Muscle of leg (tissue), 11 donors: Measurements from ENCODE around the gene SLC7A10. TPM values are rescaled to one million over a fixed set of nuclear protein-coding genes. Genes with fewer than 3 reads are reported as not detected.

Source experiments
- DNase-seq: peaks from one replicate; pipeline ENCODE4 v3.0.0; 2013
- H3K27ac ChIP-seq: one replicate; pipeline ENCODE4 v1.5.1; 2013; ENCODE audit warnings: mild to moderate bottlenecking, low read length, control low read depth
- H3K27me3 ChIP-seq: one replicate; pipeline ENCODE4 v1.6.1; 2013; ENCODE audit warnings: low read length; ENCODE audit not compliant: control insufficient read depth, insufficient read depth
- H3K36me3 ChIP-seq: one replicate; pipeline ENCODE4 v1.6.1; 2013; ENCODE audit warnings: low read length; ENCODE audit not compliant: control insufficient read depth, insufficient read depth
- H3K4me1 ChIP-seq: one replicate; pipeline ENCODE4 v1.6.1; 2013; ENCODE audit warnings: low read length; ENCODE audit not compliant: control insufficient read depth, insufficient read depth
- H3K4me3 ChIP-seq: one replicate; pipeline ENCODE4 v1.5.1; 2013; ENCODE audit warnings: low read length, control low read depth
- H3K9me3 ChIP-seq: replicated peaks from 2 replicates; pipeline ENCODE4 v1.6.1; 2013; ENCODE audit warnings: low read depth, low read length; ENCODE audit not compliant: control insufficient read depth
- WGBS: methylation state at CpG from one replicate; pipeline ENCODE4 v1.1.5; 2013; ENCODE audit warnings: missing lambda C conversion rate; ENCODE audit not compliant: insufficient coverage; 5-methylcytosine and 5-hydroxymethylcytosine counted together
- polyA plus RNA-seq, 8 donors: library from polyadenylated mRNA; unstranded; fragments of 120-200 nt; gene quantifications; one replicate each; pipeline versions ENCODE4 v1.2.1 to v1.2.3, GENCODE V29; 2013; ENCODE audit warnings: inconsistent platforms in 1 of 8, low replicate concordance in 1 of 8; ENCODE audit not compliant: insufficient read length in 8 of 8, insufficient read depth in 1 of 8
- total RNA-seq: library from RNA; stranded (reverse); fragments of 120-200 nt; gene quantifications from one replicate; pipeline ENCODE4 v1.2.4, GENCODE V29; 2013

Gene SLC7A10
- total and polyA plus RNA-seq, 9 donors, result 4.7 to 12.2 (median 9.8) TPM

- Histone ChIP-seq H3K4me3 (no peak overlapping the region), H3K36me3 (no peaks in the 10 kb centered on the region), H3K4me1 (no peaks in the 10 kb centered on the region), H3K9me3 (no peaks in the 10 kb centered on the region), H3K27ac (no peak overlapping the region), H3K27me3 (no peaks in the 10 kb centered on the region)
- DNase-seq, result no peak
- WGBS, result 77% methylated on average over 5 of the region's 8 CpGs
These were observed 65.8 kb downstream of the SLC7A10 start for GRCh38 chr19:33159893-33160292.

GRCh38 chr19:33159149-33159548 is 66.5 kb downstream of the SLC7A10 start:
- Histone ChIP-seq H3K4me3 (no peak overlapping the region), H3K27ac (no peak overlapping the region), H3K9me3 (no peaks in the 10 kb centered on the region), H3K4me1 (no peaks in the 10 kb centered on the region), H3K27me3 (no peaks in the 10 kb centered on the region), H3K36me3 (no peaks in the 10 kb centered on the region)
- DNase-seq, result no peak
- no CpG with 5 or more reads among the region's 4 CpGs for WGBS

Other genes with a start within 250 kb of the SLC7A10 start
- 1.3 TPM for gene RHPN2, start 161.0 kb downstream of the SLC7A10 start, total RNA-seq
- gene RHPN2, start 161.0 kb downstream of the SLC7A10 start, polyA plus RNA-seq, result 1 to 10 TPM in 7 of 8 donors, under 1 TPM in 1; 0.98 to 4.8 (median 1.7) TPM
- 7.8 TPM for gene GPATCH1, start 144.7 kb downstream of the SLC7A10 start, total RNA-seq
- gene GPATCH1, start 144.7 kb downstream of the SLC7A10 start, polyA plus RNA-seq, result 1 to 10 TPM; 6.2 to 9.5 (median 7.5) TPM
- gene WDR88, start 93.7 kb downstream of the SLC7A10 start, total RNA-seq, result 0.09 TPM
- 1 to 10 TPM in 1 of 8 donors, under 1 TPM in 7; 0.44 to 1.3 (median 0.50) TPM for gene WDR88, start 93.7 kb downstream of the SLC7A10 start, polyA plus RNA-seq
- 20.8 TPM for gene LRP3, start 31.5 kb downstream of the SLC7A10 start, total RNA-seq
- gene LRP3, start 31.5 kb downstream of the SLC7A10 start, polyA plus RNA-seq, result 10 to 100 TPM; 18.0 to 31.1 (median 23.3) TPM
- 7.4 TPM for gene CEBPA, start 76.7 kb upstream of the SLC7A10 start, total RNA-seq
- gene CEBPA, start 76.7 kb upstream of the SLC7A10 start, polyA plus RNA-seq, result 10 to 100 TPM in 1 of 8 donors, 1 to 10 TPM in 7; 3.9 to 11.3 (median 5.3) TPM
- gene CEBPG, start 147.9 kb upstream of the SLC7A10 start, total RNA-seq, result 15.4 TPM
- 10 to 100 TPM; 16.7 to 23.3 (median 18.8) TPM for gene CEBPG, start 147.9 kb upstream of the SLC7A10 start, polyA plus RNA-seq